K562 (cell line): ENCODE measurements around the gene NEDD8. TPM values are rescaled to one million over a fixed set of nuclear protein-coding genes. Genes with fewer than 3 reads are reported as not detected.

ENCODE experiments used
- ATAC-seq: fragments of 200-7000 bp; cut with Tn5 transposase; 3 replicates; pipeline ENCODE4 v1.9.1; 2020; ENCODE audit warnings: moderate library complexity
- BruUV-seq: library from RNA; stranded (reverse); fragments of 400-500 nt; replicated peaks from 2 replicates; lab custom pipeline; 2021; lab: Mats Ljungman, UMichigan
- CTCF ChIA-PET: fragments of 300-600 bp; formaldehyde crosslinking; extraction: SDS; loops from one replicate; lab custom pipeline; 2021; ENCODE audit warnings: low intra/inter-chr PET ratio; lab: Yijun Ruan, JAX
- POLR2A ChIA-PET: fragments of 300-600, 350-650 bp; sonication (Branson Sonifier 250); formaldehyde crosslinking; extraction: SDS; loops from one replicate; lab custom pipeline; 2021; ENCODE audit warnings: antibody characterized with exemption, inconsistent platforms; lab: Yijun Ruan, JAX
- DNase-seq, 4 experiments: peaks; one replicate each; pipeline versions ENCODE4 v3.0.0 to v3.0.0-alpha.2; 2011 to 2018; ENCODE audit warnings: low spot score in 3 of 4, mixed read lengths in 3 of 4; ENCODE audit errors: extremely low read depth in 1 of 4
- FAIRE-seq: peaks from 2 replicates; lab custom pipeline; 2011; peaks lifted over from hg19 to GRCh38; lab: Jason Lieb, UNC
- H2AFZ ChIP-seq: 2 replicates; pipeline ENCODE4 v1.6.0; 2011; ENCODE audit warnings: low read depth, low read length, control low read depth, inconsistent platforms
- H3K27ac ChIP-seq: fragments of 200-600 bp; 3 replicates; pipeline ENCODE4 v1.8.0; 2011; ENCODE audit warnings: low read depth, mild to moderate bottlenecking, control low read depth, inconsistent platforms, low read length, moderate library complexity, mixed read lengths; ENCODE audit errors: extremely low read depth
- H3K27me3 ChIP-seq, 2 experiments: fragments of 300-600 bp in 1 of 2; 2 replicates in 1 of 2; 3 replicates in 1 of 2; pipeline versions ENCODE4 v1.6.0 to v1.8.0; 2011; ENCODE audit warnings: inconsistent platforms in 2 of 2, low read length in 2 of 2, mild to moderate bottlenecking in 1 of 2, mixed read lengths in 1 of 2, moderate library complexity in 1 of 2; ENCODE audit not compliant: control insufficient read depth in 2 of 2, insufficient read depth in 2 of 2
- H3K36me3 ChIP-seq: fragments of 300-600 bp; 3 replicates; pipeline ENCODE4 v1.8.0; 2011; ENCODE audit warnings: mild to moderate bottlenecking, low read length, inconsistent platforms; ENCODE audit not compliant: control insufficient read depth, insufficient read depth
- H3K4me1 ChIP-seq, 2 experiments: fragments of 200-600 bp in 1 of 2; replicated peaks in 1 of 2; 2 replicates in 1 of 2; 3 replicates in 1 of 2; pipeline versions ENCODE4 v1.5.1 to v1.8.0; 2011; ENCODE audit warnings: inconsistent platforms in 2 of 2, low read length in 2 of 2, mild to moderate bottlenecking in 1 of 2, mixed read lengths in 1 of 2, moderate library complexity in 1 of 2; ENCODE audit not compliant: control insufficient read depth in 2 of 2, insufficient read depth in 2 of 2
- H3K4me2 ChIP-seq: 2 replicates; pipeline ENCODE4 v1.6.1; 2011; ENCODE audit warnings: low read length, control low read depth, inconsistent platforms, mixed read lengths; ENCODE audit not compliant: insufficient read depth
- H3K4me3 ChIP-seq: fragments of 200-600 bp; sonication (generic), shearing (Covaris generic); 2 replicates; pipeline ENCODE4 v1.5.1; 2016; ENCODE audit warnings: control low read depth, inconsistent platforms
- H3K79me2 ChIP-seq: fragments of 200-600 bp; 3 replicates; pipeline ENCODE4 v1.8.0; 2011; ENCODE audit warnings: low read length, inconsistent platforms; ENCODE audit not compliant: control insufficient read depth, insufficient read depth
- H3K9ac ChIP-seq, 2 experiments: 2 replicates each; pipeline versions ENCODE4 v1.6.0 to v1.6.1; 2011; ENCODE audit warnings: low read depth in 2 of 2, low read length in 2 of 2, control low read depth in 1 of 2, inconsistent platforms in 1 of 2, mild to moderate bottlenecking in 1 of 2, mixed read lengths in 1 of 2; ENCODE audit not compliant: insufficient read depth in 1 of 2
- H3K9me1 ChIP-seq: one replicate; pipeline ENCODE4 v1.6.0; 2011; ENCODE audit warnings: inconsistent platforms, mild to moderate bottlenecking, low read length, moderate library complexity; ENCODE audit not compliant: control insufficient read depth, insufficient read depth
- H3K9me3 ChIP-seq: replicated peaks from 2 replicates; pipeline ENCODE4 v1.5.1; 2011; ENCODE audit warnings: low read depth, low read length, inconsistent platforms; ENCODE audit not compliant: control insufficient read depth, insufficient read depth
- H4K20me1 ChIP-seq: replicated peaks from 2 replicates; pipeline ENCODE4 v1.6.1; 2011; ENCODE audit warnings: low read length, inconsistent platforms, mixed read lengths; ENCODE audit not compliant: control insufficient read depth, insufficient read depth
- FOXJ2 ChIP-seq: fragments of 200-800 bp; sonication (Bioruptor generic); IDR thresholded peaks from 2 replicates; pipeline ENCODE4 v1.6.1; 2016; ENCODE audit warnings: missing genetic modification characterization, missing compliant biosample characterization
- PATZ1 ChIP-seq: fragments of 250-450 bp; sonication (Bioruptor Pico); IDR thresholded peaks from 2 replicates; pipeline ENCODE4 v1.5.0; 2020; ENCODE audit warnings: mild to moderate bottlenecking, borderline replicate concordance
- WGBS: fragments of 100-300 bp; shearing (Covaris generic); methylation state at CpG from one replicate; pipeline ENCODE4 v1.1.6; 2016; ENCODE audit warnings: low coverage, mixed read lengths; ENCODE audit not compliant: insufficient coverage; ENCODE audit errors: missing lambda C conversion rate; 5-methylcytosine and 5-hydroxymethylcytosine counted together
- in situ Hi-C: fragments of 300-500 bp; cut with MboI; formaldehyde crosslinking; loops from 4 replicates; pipeline ENCODE4 v1.15.0; 2018; ENCODE audit warnings: inconsistent platforms, mixed read lengths
- intact Hi-C: fragments of 100-400 bp; cut with micrococcal nuclease; formaldehyde crosslinking; loops from 2 replicates; pipeline ENCODE4 v1.14.2; 2022
- polyA plus RNA-seq, 8 experiments: library from polyadenylated mRNA; depleted of rRNA in 4 of 8; stranded (reverse) in 5 of 8; unstranded in 3 of 8; fragments of >200 nt; fragmentation: Nextera tagmentation in 2 of 8; fragmentation: Illumina TruSeq in 1 of 8; extraction: Ambion mirVana in 2 of 8; extraction: Trizol in 1 of 8; gene quantifications; 2 replicates each; pipeline versions ENCODE4 v1.2.1 to v1.2.3, GENCODE V29; 2011 to 2014; ENCODE audit warnings: inconsistent platforms in 1 of 8, missing spikeins in 1 of 8
- total RNA-seq, 7 experiments: library from RNA; depleted of rRNA in 6 of 7; stranded (reverse); fragments of >200 nt in 6 of 7; fragmentation: Illumina TruSeq in 2 of 7; extraction: Trizol in 2 of 7; gene quantifications; 2 replicates each; pipeline versions ENCODE4 v1.2.1 to v1.2.3, GENCODE V29; 2011 to 2021; ENCODE audit warnings: low replicate concordance in 1 of 7

NEDD8 gene
- total and polyA plus RNA-seq, 9 of the 15 experiments (the other 6 are each of a cell fraction or from before 2014, with no cell fraction given) = 142 to 691 (median 260) TPM

- FAIRE-seq (no peak), DNase-seq (no peak), ATAC-seq (no peak; the same call in 2 of the 3 replicates)
- POLR2A ChIA-PET = interaction anchor here (0.9 to 1.4 kb wide), 4 partner anchors 10 to 19 kb away, joined by 3 to 5 read pairs (median 4); partner anchors contain the start of genes IRF9 and TM9SF1
- Histone ChIP-seq H4K20me1 (no peaks in the 10 kb centered on the region), H3K4me2 (no peak overlapping the region), H3K27me3 (no peaks in the 10 kb centered on the region), H2AFZ (no peak overlapping the region), H3K4me1 (no peaks in the 10 kb centered on the region; a peak in 2 of 5 replicates), H3K9me1 (no peaks in the 10 kb centered on the region), H3K4me3 (no peak overlapping the region), H3K79me2 (no peaks in the 10 kb centered on the region), H3K36me3 (peaks cover 65% of the 10 kb centered on the region; the same call in 2 of the 3 replicates), H3K9ac (peak overlapping the region in 1 of 2 experiments; percentile 64; a peak in 1 of 4 replicates), H3K27ac (no peak overlapping the region), H3K9me3 (no peaks in the 10 kb centered on the region)
- WGBS = 84% methylated on average over 9 of the region's 18 CpGs
- no TSS peak for BruUV-seq
- in situ Hi-C loops (no loop called here), intact Hi-C loops (no loop called here)
- TF ChIP-seq PATZ1 (CRISPR knock-in tag) (no peak), FOXJ2 (tag) (no peak)
- CTCF ChIA-PET = no interaction called here
These were observed 52.0 kb downstream of the NEDD8 start for GRCh38 chr14:24179961-24180796.
